Stimulated activated CD4-positive, alpha-beta T cell treated with anti-CD3 and anti-CD28 coated beads, Interleukin-2, amount 100 ng/mL, for 4 hours (primary cell): ENCODE data around the gene ZNF710.

Source experiments
- DNase-seq: peaks from one replicate; pipeline ENCODE4 v3.0.0-alpha.2; 2020; ENCODE audit warnings: low read depth

Gene ZNF710

GRCh38 chr15:90080818-90081393, 79.8 kb downstream of the ZNF710 start:
- DNase-seq, result no peak

- no peak for DNase-seq
Observed at GRCh38 chr15:90082140-90082715, 81.1 kb downstream of the ZNF710 start.

- DNase-seq, result no peak
Observed at GRCh38 chr15:90083419-90083818, 82.3 kb downstream of the ZNF710 start.

- DNase-seq, result no peak
Observed at GRCh38 chr15:90083954-90084607, 83.0 kb downstream of the ZNF710 start.

GRCh38 chr15:90084876-90085423, 83.8 kb downstream of the ZNF710 start:
- no peak for DNase-seq

- DNase-seq, result no peak
Observed at GRCh38 chr15:90085565-90085964, 84.4 kb downstream of the ZNF710 start.

- DNase-seq, result peak; percentile 30
Observed at GRCh38 chr15:90086868-90087268, 85.7 kb downstream of the ZNF710 start.

GRCh38 chr15:90087454-90088154, 86.5 kb downstream of the ZNF710 start:
- DNase-seq, result no peak

GRCh38 chr15:90090226-90090848, 89.2 kb downstream of the ZNF710 start:
- DNase-seq, result no peak

GRCh38 chr15:90091156-90091931, 90.2 kb downstream of the ZNF710 start:
- no peak for DNase-seq

GRCh38 chr15:90095521-90095959, 94.4 kb downstream of the ZNF710 start:
- DNase-seq, result no peak

- peak; percentile 58 for DNase-seq
Observed at GRCh38 chr15:90097475-90097874, 96.4 kb downstream of the ZNF710 start.

GRCh38 chr15:90099072-90099867, 98.1 kb downstream of the ZNF710 start:
- peak; percentile 29 for DNase-seq

- no peak for DNase-seq
Observed at GRCh38 chr15:90099868-90100831, 99.0 kb downstream of the ZNF710 start.

- DNase-seq, result no peak
Observed at GRCh38 chr15:90101130-90101968, 100.2 kb downstream of the ZNF710 start.

- peak; percentile 54 for DNase-seq
Observed at GRCh38 chr15:90101969-90102890, 101.1 kb downstream of the ZNF710 start, which contains the start of gene IDH2. IDH2 (minus strand) TSS chr15:90102468; CDS start chr15:90102390, 78 bp downstream.

GRCh38 chr15:90103701-90104329, 102.7 kb downstream of the ZNF710 start:
- no peak for DNase-seq
